MCF 10A (cell line): ENCODE results near the gene SNRNP27. TPM values are rescaled to one million over a fixed set of nuclear protein-coding genes. Genes with fewer than 3 reads are reported as not detected.
A peak's percentile ranks its signal among the peaks of the same experiment; 100 is the strongest.

Experiments used
- BruUV-seq: library from RNA; stranded (reverse); fragments of 400-500 nt; replicated peaks from 2 replicates; lab custom pipeline; 2021; lab: Mats Ljungman, UMichigan
- CTCF ChIA-PET: fragments of 300-600 bp; sonication (Branson Sonifier 250); formaldehyde crosslinking; extraction: SDS; loops from one replicate; lab custom pipeline; 2021; ENCODE audit warnings: antibody characterized with exemption, inconsistent platforms; lab: Yijun Ruan, JAX
- POLR2A ChIA-PET: fragments of 300-600, 350-650 bp; sonication (Branson Sonifier 250); formaldehyde crosslinking; extraction: SDS; loops from one replicate; lab custom pipeline; 2020; ENCODE audit warnings: antibody characterized with exemption, inconsistent platforms; lab: Yijun Ruan, JAX
- DNase-seq: peaks from one replicate; pipeline ENCODE4 v3.0.0-alpha.2; 2018; ENCODE audit not compliant: unreplicated experiment
- H3K27ac Mint-ChIP-seq: one replicate; pipeline ENCODE4 v1.8.0; 2022; ENCODE audit warnings: mild to moderate bottlenecking, low read depth, mixed read lengths; ENCODE audit not compliant: unreplicated experiment
- H3K27me3 Mint-ChIP-seq: one replicate; pipeline ENCODE4 v1.8.0; 2022; ENCODE audit warnings: mixed read lengths; ENCODE audit not compliant: insufficient read depth, unreplicated experiment
- H3K36me3 Mint-ChIP-seq: one replicate; pipeline ENCODE4 v1.8.0; 2022; ENCODE audit warnings: mild to moderate bottlenecking, moderate library complexity, mixed read lengths; ENCODE audit not compliant: insufficient read depth, unreplicated experiment
- H3K4me1 Mint-ChIP-seq: one replicate; pipeline ENCODE4 v1.8.0; 2022; ENCODE audit warnings: mixed read lengths; ENCODE audit not compliant: insufficient read depth, unreplicated experiment
- H3K4me3 Mint-ChIP-seq: one replicate; pipeline ENCODE4 v1.8.0; 2022; ENCODE audit warnings: mild to moderate bottlenecking, moderate library complexity, mixed read lengths; ENCODE audit not compliant: unreplicated experiment
- H3K9me3 Mint-ChIP-seq: one replicate; pipeline ENCODE4 v1.8.0; 2022; ENCODE audit warnings: mixed read lengths; ENCODE audit not compliant: unreplicated experiment
- intact Hi-C: fragments of 100-400 bp; cut with micrococcal nuclease; formaldehyde crosslinking; loops from 2 replicates; pipeline ENCODE4 v1.14.1; 2022
- total RNA-seq: library from RNA; stranded (reverse); gene quantifications from 2 replicates; pipeline ENCODE4 v1.2.3, GENCODE V29; 2022
- TF ChIP-seq, protein P1 (sequence below): fragments of 200-600 bp; IDR thresholded peaks from one replicate; pipeline ENCODE4 v1.8.0; 2022; ENCODE audit warnings: antibody characterized with exemption, mild to moderate bottlenecking; ENCODE audit not compliant: unreplicated experiment

Gene SNRNP27
- total RNA-seq, 1 experiment from 2014 or later, result 68.9 TPM

DNA sequence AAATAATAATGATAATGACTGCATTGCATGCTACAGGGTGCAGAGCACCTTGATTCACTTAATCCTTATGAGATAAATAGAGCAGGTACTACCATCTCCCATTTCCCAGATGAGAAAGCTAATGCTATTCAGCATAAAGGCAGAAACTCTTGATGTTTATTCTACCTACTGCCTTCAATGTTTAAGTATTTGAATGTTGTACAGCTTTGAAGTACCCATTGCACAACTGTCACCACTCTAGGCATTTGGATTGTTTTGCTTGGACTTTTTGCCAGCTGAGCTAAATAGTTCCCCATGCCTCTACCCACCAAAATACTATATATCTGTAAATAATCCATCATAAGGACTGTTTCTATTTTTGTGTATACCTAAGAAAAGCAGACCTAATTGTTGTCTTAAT lies 13.5 kb downstream of the SNRNP27 start:
- BruUV-seq, result no TSS peak
- no peaks in the 10 kb centered on the region for H3K9me3 Mint-ChIP-seq
- no peak overlapping the region for H3K27ac Mint-ChIP-seq
- no peak for DNase-seq
- H3K4me3 Mint-ChIP-seq, result no peak overlapping the region
- intact Hi-C loops, result no loop called here
- peaks cover 3% of the 10 kb centered on the region for H3K4me1 Mint-ChIP-seq
- peaks cover 73% of the 10 kb centered on the region for H3K36me3 Mint-ChIP-seq
- TF ChIP-seq, protein P1, sequence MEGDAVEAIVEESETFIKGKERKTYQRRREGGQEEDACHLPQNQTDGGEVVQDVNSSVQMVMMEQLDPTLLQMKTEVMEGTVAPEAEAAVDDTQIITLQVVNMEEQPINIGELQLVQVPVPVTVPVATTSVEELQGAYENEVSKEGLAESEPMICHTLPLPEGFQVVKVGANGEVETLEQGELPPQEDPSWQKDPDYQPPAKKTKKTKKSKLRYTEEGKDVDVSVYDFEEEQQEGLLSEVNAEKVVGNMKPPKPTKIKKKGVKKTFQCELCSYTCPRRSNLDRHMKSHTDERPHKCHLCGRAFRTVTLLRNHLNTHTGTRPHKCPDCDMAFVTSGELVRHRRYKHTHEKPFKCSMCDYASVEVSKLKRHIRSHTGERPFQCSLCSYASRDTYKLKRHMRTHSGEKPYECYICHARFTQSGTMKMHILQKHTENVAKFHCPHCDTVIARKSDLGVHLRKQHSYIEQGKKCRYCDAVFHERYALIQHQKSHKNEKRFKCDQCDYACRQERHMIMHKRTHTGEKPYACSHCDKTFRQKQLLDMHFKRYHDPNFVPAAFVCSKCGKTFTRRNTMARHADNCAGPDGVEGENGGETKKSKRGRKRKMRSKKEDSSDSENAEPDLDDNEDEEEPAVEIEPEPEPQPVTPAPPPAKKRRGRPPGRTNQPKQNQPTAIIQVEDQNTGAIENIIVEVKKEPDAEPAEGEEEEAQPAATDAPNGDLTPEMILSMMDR, result no peak
- CTCF ChIA-PET, result interaction anchor here (0.6 to 1.9 kb wide), 3 partner anchors 11 to 184 kb away, joined by 3 to 4 read pairs (median 4); no protein-coding TSS in a partner anchor
- POLR2A ChIA-PET, result no interaction called here
- H3K27me3 Mint-ChIP-seq, result no peaks in the 10 kb centered on the region

DNA sequence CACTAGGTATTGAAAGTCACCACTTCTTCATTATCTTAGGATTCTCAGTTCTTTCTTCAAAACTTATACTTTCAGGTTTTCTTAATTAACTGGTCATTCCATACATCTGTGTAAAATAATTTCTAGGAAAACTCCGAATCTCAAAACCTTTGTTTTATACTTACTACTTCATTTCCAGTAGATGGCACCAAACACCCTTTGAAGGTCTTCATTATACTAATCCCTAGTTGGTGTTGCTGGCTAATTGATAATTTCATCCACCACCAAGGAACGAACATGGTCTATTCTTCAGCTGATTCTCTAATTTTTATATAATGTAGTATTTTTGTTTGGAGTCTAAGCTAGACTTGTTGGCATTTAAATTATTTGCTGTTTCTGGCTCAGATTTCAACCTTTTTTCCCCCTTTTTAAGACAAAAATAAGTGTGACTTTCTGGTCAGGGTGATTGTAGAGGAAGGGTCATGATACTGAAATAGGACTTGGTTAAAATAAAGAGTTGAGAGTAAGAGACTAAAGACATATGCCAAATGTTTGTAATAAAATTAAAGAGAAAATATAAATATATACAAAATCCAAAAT lies 18.3 kb downstream of the SNRNP27 start:
- no TSS peak for BruUV-seq
- no peak overlapping the region for H3K27ac Mint-ChIP-seq
- peak; percentile 71 for DNase-seq
- H3K9me3 Mint-ChIP-seq, result no peaks in the 10 kb centered on the region
- TF ChIP-seq, protein P1, result peak; percentile 57
- no peaks in the 10 kb centered on the region for H3K27me3 Mint-ChIP-seq
- intact Hi-C loops, result loop anchor here (10.0 kb wide), 1 partner anchor 733 kb away; no protein-coding TSS in a partner anchor
- no peak overlapping the region for H3K4me3 Mint-ChIP-seq
- ChIA-PET POLR2A (interaction anchor here (0.6 to 9.2 kb wide), 9 partner anchors 10 to 278 kb away, joined by 3 to 319 read pairs (median 51); partner anchors contain the start of genes ANXA4, C2orf42, PCBP1 and SNRNP27), CTCF (interaction anchor here (0.6 to 6.8 kb wide), 16 partner anchors 11 to 391 kb away, joined by 3 to 106 read pairs (median 4); no protein-coding TSS in a partner anchor)
- H3K36me3 Mint-ChIP-seq, result peaks cover 30% of the 10 kb centered on the region
- H3K4me1 Mint-ChIP-seq, result peaks cover 10% of the 10 kb centered on the region

DNA sequence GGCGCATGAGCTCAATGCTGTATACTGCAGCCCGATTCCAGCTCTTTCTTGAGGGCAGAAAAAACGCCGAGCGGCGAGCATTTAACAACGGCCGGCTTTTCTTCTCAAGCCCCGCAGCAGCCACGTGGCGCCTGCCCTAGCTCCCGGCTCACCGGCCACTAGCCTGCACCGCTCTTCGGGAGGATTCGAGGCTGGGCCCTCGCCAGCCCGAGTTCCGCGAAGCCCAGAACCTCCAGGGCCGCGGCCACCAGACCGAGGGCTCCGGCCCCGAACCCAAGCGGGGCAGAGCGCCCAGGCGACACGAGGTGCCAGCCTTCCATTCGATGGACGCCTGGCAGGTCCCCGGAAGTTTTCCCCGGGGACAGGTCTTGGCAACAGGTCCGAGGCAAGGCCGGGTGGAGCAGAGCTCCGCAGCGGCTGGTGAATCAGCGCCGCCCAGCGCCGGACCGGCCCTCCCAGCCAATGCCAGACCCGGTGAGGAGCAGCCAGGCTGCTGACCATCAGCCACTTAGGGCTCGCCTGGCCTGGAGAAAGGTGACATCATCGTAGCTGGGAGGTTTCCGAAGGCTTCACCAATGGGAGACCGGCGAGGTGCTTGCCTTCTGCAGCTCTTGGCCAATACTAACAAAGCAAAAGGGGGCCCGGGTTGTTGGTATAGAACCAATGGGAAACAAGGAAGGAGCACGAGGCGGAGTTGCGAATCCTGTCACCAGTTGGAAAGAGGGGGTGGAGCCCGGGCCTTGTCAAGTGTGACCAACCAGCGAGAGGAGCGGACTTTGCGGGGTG lies 20.6 kb downstream of the SNRNP27 start:
- H3K4me1 Mint-ChIP-seq, result peaks cover 24% of the 10 kb centered on the region
- H3K27ac Mint-ChIP-seq, result peak overlapping the region; percentile 46
- H3K27me3 Mint-ChIP-seq, result no peaks in the 10 kb centered on the region
- CTCF ChIA-PET, result interaction anchor here (0.6 to 6.8 kb wide), 10 partner anchors 125 to 277 kb away, joined by 3 to 106 read pairs (median 6); no protein-coding TSS in a partner anchor
- POLR2A ChIA-PET, result interaction anchor here (0.6 to 9.2 kb wide), 49 partner anchors 9 to 1069 kb away, joined by 3 to 319 read pairs (median 5); partner anchors contain the start of genes ANXA4, C2orf42, FAM136A and NFU1
- peaks cover 22% of the 10 kb centered on the region for H3K36me3 Mint-ChIP-seq
- H3K4me3 Mint-ChIP-seq, result peak overlapping the region; percentile 78
- TSS peak; percentile 73 for BruUV-seq
- peak; percentile 100 for DNase-seq
- intact Hi-C loops, result loop anchor here (1.0 to 10.0 kb wide), 6 partner anchors 157 to 730 kb away; partner anchors contain the start of genes SNRPG and TIA1
- TF ChIP-seq, protein P1, result no peak
- no peaks in the 10 kb centered on the region for H3K9me3 Mint-ChIP-seq
